ENCODE data around the gene PREP.
A peak's percentile ranks its signal among the peaks of the same experiment; 100 is the strongest.
"Not testable (repeated sequence)": the region's sequence is repeated elsewhere in the genome, so short reads cannot be mapped to it uniquely, and the experiment has no call there.

Gene PREP

GRCh38 chr6:105348897-105349296 lies 54.0 kb downstream of the PREP start:
- peak overlapping the region; percentile 21 for H3K27ac ChIP-seq
- DNase-seq (ENCODE audit: low read depth, low spot score), result no peak

GRCh38 chr6:105346052-105346451 lies 56.8 kb downstream of the PREP start:
- H3K27ac ChIP-seq, result peak overlapping the region; percentile 64
- no peak for DNase-seq (ENCODE audit: low read depth, low spot score)

- DNase-seq (ENCODE audit: low read depth, low spot score), result no peak
- peak overlapping the region; percentile 64 for H3K27ac ChIP-seq
Measured at GRCh38 chr6:105345506-105345905, 57.4 kb downstream of the PREP start.

GRCh38 chr6:105344881-105345370 lies 58.0 kb downstream of the PREP start:
- peak overlapping the region; percentile 64 for H3K27ac ChIP-seq
- no peak for DNase-seq (ENCODE audit: low read depth, low spot score)

- not testable (repeated sequence) for DNase-seq (ENCODE audit: low read depth, low spot score)
Measured at GRCh38 chr6:105338350-105338983, 64.4 kb downstream of the PREP start.

GRCh38 chr6:105336986-105337385 lies 65.9 kb downstream of the PREP start:
- no peak overlapping the region for H3K27ac ChIP-seq
- no peak for DNase-seq (ENCODE audit: low read depth, low spot score)

More at GRCh38 chr6:105338350-105338983, 64.4 kb downstream of the PREP start:
- not testable (repeated sequence) for H3K27ac ChIP-seq

- H3K27ac ChIP-seq, result no peak overlapping the region
- DNase-seq (ENCODE audit: low read depth, low spot score), result no peak
Measured at GRCh38 chr6:105332576-105332975, 70.3 kb downstream of the PREP start.

GRCh38 chr6:105331927-105332326 lies 71.0 kb downstream of the PREP start:
- no peak overlapping the region for H3K27ac ChIP-seq
- DNase-seq (ENCODE audit: low read depth, low spot score), result no peak

GRCh38 chr6:105330913-105331312 lies 72.0 kb downstream of the PREP start:
- no peak overlapping the region for H3K27ac ChIP-seq
- DNase-seq (ENCODE audit: low read depth, low spot score), result no peak

- DNase-seq (ENCODE audit: low read depth, low spot score), result no peak
- H3K27ac ChIP-seq, result no peak overlapping the region
Measured at GRCh38 chr6:105330364-105330763, 72.5 kb downstream of the PREP start.

- DNase-seq (ENCODE audit: low read depth, low spot score), result no peak
- H3K27ac ChIP-seq, result no peak overlapping the region
Measured at GRCh38 chr6:105326833-105327770, 75.8 kb downstream of the PREP start.

GRCh38 chr6:105326216-105326615 lies 76.7 kb downstream of the PREP start:
- no peak for DNase-seq (ENCODE audit: low read depth, low spot score)
- H3K27ac ChIP-seq, result no peak overlapping the region

- DNase-seq (ENCODE audit: low read depth, low spot score), result no peak
- H3K27ac ChIP-seq, result no peak overlapping the region
Measured at GRCh38 chr6:105324386-105324950, 78.4 kb downstream of the PREP start.

GRCh38 chr6:105322499-105323225 lies 80.2 kb downstream of the PREP start:
- DNase-seq (ENCODE audit: low read depth, low spot score), result no peak
- no peak overlapping the region for H3K27ac ChIP-seq

GRCh38 chr6:105321728-105322127 lies 81.2 kb downstream of the PREP start:
- no peak overlapping the region for H3K27ac ChIP-seq
- no peak for DNase-seq (ENCODE audit: low read depth, low spot score)

GRCh38 chr6:105321207-105321606 lies 81.7 kb downstream of the PREP start:
- DNase-seq (ENCODE audit: low read depth, low spot score), result no peak
- no peak overlapping the region for H3K27ac ChIP-seq

- H3K27ac ChIP-seq, result no peak overlapping the region
- no peak for DNase-seq (ENCODE audit: low read depth, low spot score)
Measured at GRCh38 chr6:105320765-105321164, 82.1 kb downstream of the PREP start.

- DNase-seq (ENCODE audit: low read depth, low spot score), result no peak
- H3K27ac ChIP-seq, result no peak overlapping the region
Measured at GRCh38 chr6:105320271-105320670, 82.6 kb downstream of the PREP start.

GRCh38 chr6:105319331-105319730 lies 83.6 kb downstream of the PREP start:
- H3K27ac ChIP-seq, result peak overlapping the region; percentile 70
- no peak for DNase-seq (ENCODE audit: low read depth, low spot score)

- H3K27ac ChIP-seq, result peak overlapping the region; percentile 70
- DNase-seq (ENCODE audit: low read depth, low spot score), result peak; percentile 50
Measured at GRCh38 chr6:105318660-105319059, 84.2 kb downstream of the PREP start.
